Measurements from ENCODE around the gene DDX42.

DNA sequence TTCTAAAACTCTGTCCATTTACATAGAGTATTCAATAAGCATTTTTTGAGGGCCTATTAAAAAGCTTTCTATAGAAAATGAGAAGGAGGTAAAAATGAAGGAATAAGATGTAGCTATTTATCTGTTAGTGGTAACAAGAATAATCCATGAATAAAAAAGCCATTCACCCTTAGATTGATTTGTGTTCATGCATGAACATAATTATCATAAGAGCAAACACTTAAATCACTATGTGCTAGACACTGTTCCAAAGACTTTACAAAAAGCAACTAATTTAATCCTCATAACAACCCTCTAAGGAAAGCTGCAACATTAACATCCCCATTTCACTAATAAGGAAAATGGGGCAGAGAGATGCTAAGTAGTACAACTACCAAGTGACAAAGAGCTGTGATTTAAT is 7.2 kb upstream of the DDX42 start:
- TF ChIP-seq, protein P1, sequence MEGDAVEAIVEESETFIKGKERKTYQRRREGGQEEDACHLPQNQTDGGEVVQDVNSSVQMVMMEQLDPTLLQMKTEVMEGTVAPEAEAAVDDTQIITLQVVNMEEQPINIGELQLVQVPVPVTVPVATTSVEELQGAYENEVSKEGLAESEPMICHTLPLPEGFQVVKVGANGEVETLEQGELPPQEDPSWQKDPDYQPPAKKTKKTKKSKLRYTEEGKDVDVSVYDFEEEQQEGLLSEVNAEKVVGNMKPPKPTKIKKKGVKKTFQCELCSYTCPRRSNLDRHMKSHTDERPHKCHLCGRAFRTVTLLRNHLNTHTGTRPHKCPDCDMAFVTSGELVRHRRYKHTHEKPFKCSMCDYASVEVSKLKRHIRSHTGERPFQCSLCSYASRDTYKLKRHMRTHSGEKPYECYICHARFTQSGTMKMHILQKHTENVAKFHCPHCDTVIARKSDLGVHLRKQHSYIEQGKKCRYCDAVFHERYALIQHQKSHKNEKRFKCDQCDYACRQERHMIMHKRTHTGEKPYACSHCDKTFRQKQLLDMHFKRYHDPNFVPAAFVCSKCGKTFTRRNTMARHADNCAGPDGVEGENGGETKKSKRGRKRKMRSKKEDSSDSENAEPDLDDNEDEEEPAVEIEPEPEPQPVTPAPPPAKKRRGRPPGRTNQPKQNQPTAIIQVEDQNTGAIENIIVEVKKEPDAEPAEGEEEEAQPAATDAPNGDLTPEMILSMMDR (IDR thresholded peaks at IDR 0.05): no peak
- no peak for TF ChIP-seq POLR2AphosphoS5 (IDR thresholded peaks at IDR 0.05)

Measured in prostate gland (tissue), 2 donors.